IgD-negative memory B cell (primary cell): Measurements from ENCODE around the gene TRIM5. TPM values are rescaled to one million over a fixed set of nuclear protein-coding genes. Genes with fewer than 3 reads are reported as not detected.
"Not testable (repeated sequence)": the region's sequence is repeated elsewhere in the genome, so short reads cannot be mapped to it uniquely, and the experiment has no call there.

ENCODE experiments used
- H3K27ac Mint-ChIP-seq, 3 donors: one replicate each; pipeline ENCODE4 v1.8.0; 2020 to 2022; ENCODE audit warnings: mild to moderate bottlenecking in 3 of 3, mixed read lengths in 3 of 3, moderate library complexity in 1 of 3
- H3K27me3 Mint-ChIP-seq: one replicate; pipeline ENCODE4 v1.8.0; 2021; ENCODE audit warnings: mixed read lengths
- H3K36me3 Mint-ChIP-seq: one replicate; pipeline ENCODE4 v1.8.0; 2020; ENCODE audit warnings: mild to moderate bottlenecking, mixed read lengths
- H3K4me1 Mint-ChIP-seq, 3 donors: one replicate each; pipeline ENCODE4 v1.8.0; 2020 to 2022; ENCODE audit warnings: mixed read lengths in 3 of 3, mild to moderate bottlenecking in 1 of 3
- H3K4me3 Mint-ChIP-seq, 4 donors: one replicate each; pipeline ENCODE4 v1.8.0; 2020 to 2022; ENCODE audit warnings: mild to moderate bottlenecking in 4 of 4, mixed read lengths in 4 of 4, moderate library complexity in 3 of 4
- H3K9me3 Mint-ChIP-seq, 3 donors: one replicate each; pipeline ENCODE4 v1.8.0; 2020 to 2021; ENCODE audit warnings: mixed read lengths in 3 of 3, mild to moderate bottlenecking in 1 of 3
- polyA plus RNA-seq: library from polyadenylated mRNA; unstranded; fragments of 300-500 nt; fragmentation: Illumina TruSeq; gene quantifications from one replicate; pipeline ENCODE4 v1.2.3, GENCODE V29; 2021

Gene TRIM5, protein sequence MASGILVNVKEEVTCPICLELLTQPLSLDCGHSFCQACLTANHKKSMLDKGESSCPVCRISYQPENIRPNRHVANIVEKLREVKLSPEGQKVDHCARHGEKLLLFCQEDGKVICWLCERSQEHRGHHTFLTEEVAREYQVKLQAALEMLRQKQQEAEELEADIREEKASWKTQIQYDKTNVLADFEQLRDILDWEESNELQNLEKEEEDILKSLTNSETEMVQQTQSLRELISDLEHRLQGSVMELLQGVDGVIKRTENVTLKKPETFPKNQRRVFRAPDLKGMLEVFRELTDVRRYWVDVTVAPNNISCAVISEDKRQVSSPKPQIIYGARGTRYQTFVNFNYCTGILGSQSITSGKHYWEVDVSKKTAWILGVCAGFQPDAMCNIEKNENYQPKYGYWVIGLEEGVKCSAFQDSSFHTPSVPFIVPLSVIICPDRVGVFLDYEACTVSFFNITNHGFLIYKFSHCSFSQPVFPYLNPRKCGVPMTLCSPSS
- 4.5 TPM for polyA plus RNA-seq

DNA sequence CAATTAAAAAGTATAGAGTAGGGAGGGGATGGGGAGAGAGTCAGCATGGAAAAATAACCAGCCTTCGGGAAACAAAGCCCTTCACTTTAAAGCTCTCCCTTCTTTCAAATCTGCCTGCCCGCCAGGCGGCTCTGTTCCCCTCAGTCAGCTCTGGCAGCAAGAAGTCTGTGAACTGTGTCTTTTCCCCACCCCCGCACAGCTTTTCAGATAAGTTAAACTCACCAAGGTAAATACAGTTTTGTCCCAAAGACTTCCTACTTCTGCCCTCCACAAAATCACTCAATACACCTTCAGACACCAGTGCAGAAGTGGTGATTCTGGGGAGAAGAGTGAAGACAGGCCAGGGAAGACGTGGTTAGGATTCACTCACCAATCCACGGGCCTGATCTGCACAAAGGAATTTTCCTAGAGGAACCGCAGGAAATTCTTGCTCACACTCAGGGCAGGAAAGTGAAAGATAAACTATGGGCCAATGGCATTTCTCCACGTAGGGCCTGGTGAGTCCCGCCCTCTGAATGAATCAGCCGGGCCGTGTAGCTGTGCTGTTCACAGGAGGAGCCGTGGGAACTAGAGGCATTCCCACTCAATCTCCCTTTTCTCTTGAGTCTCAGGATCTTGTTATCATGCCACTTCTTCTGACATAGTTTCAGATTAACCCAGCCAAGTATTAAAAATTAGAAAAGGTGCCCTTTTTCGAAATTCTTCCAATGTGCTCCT is at the start of gene TRIM5:
TSS of gene TRIM5 (minus strand) at position 429 of the 717 bp plus-strand sequence. CDS start 4,897 bp downstream, outside the sequence.
- H3K4me3 Mint-ChIP-seq = peak within 1 kb of the TSS; percentile 89 to 97 (median 94)
- H3K36me3 Mint-ChIP-seq = peaks cover 1% of the 10 kb centered on the region
- no peaks in the 10 kb centered on the region for H3K27me3 Mint-ChIP-seq
- peak within 1 kb of the TSS; percentile 93 to 98 (median 95) for H3K27ac Mint-ChIP-seq
- peaks cover 38 to 49% (median 43%) of the 10 kb centered on the region in 3 donors for H3K4me1 Mint-ChIP-seq
- no peaks in the 10 kb centered on the region for H3K9me3 Mint-ChIP-seq

GRCh38 chr11:5727691-5728090 is 42.8 kb upstream of the TRIM5 start:
- no peak overlapping the region for H3K27ac Mint-ChIP-seq
- no peak overlapping the region for H3K4me3 Mint-ChIP-seq
- peaks cover 7% of the 10 kb centered on the region for H3K27me3 Mint-ChIP-seq
- peaks cover 2% of the 10 kb centered on the region for H3K36me3 Mint-ChIP-seq
- peaks cover 0 to 2% (median 0%) of the 10 kb centered on the region in 3 donors for H3K4me1 Mint-ChIP-seq
- no peaks in the 10 kb centered on the region for H3K9me3 Mint-ChIP-seq

DNA sequence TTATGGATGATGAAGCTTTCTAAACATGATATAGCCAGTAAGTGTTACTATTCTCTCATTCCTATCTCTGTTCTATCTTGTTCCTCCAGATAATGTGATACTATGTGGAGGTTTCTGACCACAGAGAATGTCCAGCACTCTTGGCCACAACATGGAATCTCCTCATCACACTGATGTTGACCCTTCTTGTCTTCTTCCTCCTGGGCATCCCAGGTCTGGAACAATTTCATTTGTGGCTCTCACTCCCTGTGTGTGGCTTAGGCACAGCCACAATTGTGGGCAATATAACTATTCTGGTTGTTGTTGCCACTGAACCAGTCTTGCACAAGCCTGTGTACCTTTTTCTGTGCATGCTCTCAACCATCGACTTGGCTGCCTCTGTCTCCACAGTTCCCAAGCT is 41.5 kb upstream of the TRIM5 start:
- H3K9me3 Mint-ChIP-seq = no peaks in the 10 kb centered on the region
- no peak overlapping the region for H3K27ac Mint-ChIP-seq
- peaks cover 7% of the 10 kb centered on the region for H3K27me3 Mint-ChIP-seq
- H3K4me3 Mint-ChIP-seq = no peak overlapping the region
- peaks cover 2% of the 10 kb centered on the region for H3K36me3 Mint-ChIP-seq
- peaks cover 0 to 2% (median 0%) of the 10 kb centered on the region in 3 donors for H3K4me1 Mint-ChIP-seq

- Mint-ChIP-seq H3K27me3 (peaks cover 3% of the 10 kb centered on the region), H3K9me3 (peaks cover 0 to 5% (median 0%) of the 10 kb centered on the region in 3 donors), H3K4me1 (peaks cover 0 to 3% (median 0%) of the 10 kb centered on the region in 3 donors), H3K36me3 (peaks cover 7% of the 10 kb centered on the region), H3K27ac (no peak overlapping the region), H3K4me3 (no peak overlapping the region)
These were observed 37.7 kb upstream of the TRIM5 start for GRCh38 chr11:5722622-5723021.

GRCh38 chr11:5719703-5720495 is 35.0 kb upstream of the TRIM5 start:
- Mint-ChIP-seq H3K9me3 (peaks cover 0 to 5% (median 2%) of the 10 kb centered on the region in 3 donors), H3K27me3 (no peaks in the 10 kb centered on the region), H3K27ac (peak overlapping the region in 1 of 3 donors; percentile 78), H3K4me1 (peaks cover 0 to 2% (median 0%) of the 10 kb centered on the region in 3 donors), H3K4me3 (no peak overlapping the region), H3K36me3 (peaks cover 8% of the 10 kb centered on the region)

- not testable (repeated sequence) for H3K4me1 Mint-ChIP-seq, H3K9me3 Mint-ChIP-seq, H3K36me3 Mint-ChIP-seq, H3K27me3 Mint-ChIP-seq, H3K27ac Mint-ChIP-seq, H3K4me3 Mint-ChIP-seq
These were observed 31.6 kb upstream of the TRIM5 start for GRCh38 chr11:5716518-5716917.

DNA sequence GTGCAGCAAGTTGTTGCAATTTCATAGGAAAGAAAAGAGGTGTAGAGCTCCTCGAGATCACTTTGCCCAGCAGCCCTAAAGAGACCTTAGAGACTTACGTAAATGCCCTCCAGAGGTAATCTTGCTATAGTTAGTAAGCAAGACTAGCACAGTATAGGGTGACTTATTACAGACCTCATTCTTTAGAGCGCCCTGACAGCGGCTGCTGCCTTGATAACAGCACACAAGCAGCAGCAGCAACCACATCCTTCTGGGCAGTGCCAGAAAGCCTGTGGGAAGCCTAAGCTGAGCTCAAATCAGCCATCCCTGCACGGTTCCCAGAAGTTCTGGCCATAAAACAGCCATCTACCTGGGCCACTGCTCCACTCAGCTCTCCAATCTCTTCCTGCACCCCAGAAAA is 28.8 kb upstream of the TRIM5 start:
- Mint-ChIP-seq H3K9me3 (peaks cover 0 to 2% (median 0%) of the 10 kb centered on the region in 3 donors), H3K27me3 (no peaks in the 10 kb centered on the region), H3K4me1 (peaks cover 0 to 5% (median 2%) of the 10 kb centered on the region in 3 donors), H3K36me3 (peaks cover 3% of the 10 kb centered on the region), H3K4me3 (no peak overlapping the region), H3K27ac (no peak overlapping the region)

DNA sequence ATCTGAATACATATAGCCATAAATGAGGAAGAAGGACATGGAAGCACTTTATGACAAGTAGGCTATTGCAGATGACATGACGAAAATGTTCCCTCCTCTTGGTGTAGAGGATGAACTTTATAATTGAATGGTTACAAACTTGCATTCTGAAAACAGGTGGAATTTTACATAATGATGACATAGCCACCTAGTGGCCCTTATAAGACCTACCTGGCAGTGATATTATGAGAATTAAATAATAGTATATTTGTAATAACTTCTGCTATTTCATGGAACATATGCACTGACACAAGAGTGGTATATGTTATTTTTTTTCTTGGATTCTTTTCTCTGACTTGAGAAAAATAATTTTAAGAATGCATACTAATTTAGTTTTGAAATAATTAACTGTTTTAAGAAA is 27.6 kb upstream of the TRIM5 start:
- no peaks in the 10 kb centered on the region for H3K27me3 Mint-ChIP-seq
- peak overlapping the region in 1 of 3 donors; percentile 53 for H3K27ac Mint-ChIP-seq
- peaks cover 3% of the 10 kb centered on the region for H3K36me3 Mint-ChIP-seq
- peaks cover 0 to 2% (median 0%) of the 10 kb centered on the region in 3 donors for H3K9me3 Mint-ChIP-seq
- H3K4me1 Mint-ChIP-seq = peaks cover 0 to 5% (median 2%) of the 10 kb centered on the region in 3 donors
- no peak overlapping the region for H3K4me3 Mint-ChIP-seq

- H3K27ac Mint-ChIP-seq = peak overlapping the region in 1 of 3 donors; percentile 4
- no peak overlapping the region for H3K4me3 Mint-ChIP-seq
- peaks cover 4% of the 10 kb centered on the region for H3K36me3 Mint-ChIP-seq
- peaks cover 0 to 1% (median 0%) of the 10 kb centered on the region in 3 donors for H3K9me3 Mint-ChIP-seq
- H3K4me1 Mint-ChIP-seq = peaks cover 17 to 23% (median 18%) of the 10 kb centered on the region in 3 donors
- no peaks in the 10 kb centered on the region for H3K27me3 Mint-ChIP-seq
These were observed 20.8 kb upstream of the TRIM5 start for GRCh38 chr11:5705688-5706087.

DNA sequence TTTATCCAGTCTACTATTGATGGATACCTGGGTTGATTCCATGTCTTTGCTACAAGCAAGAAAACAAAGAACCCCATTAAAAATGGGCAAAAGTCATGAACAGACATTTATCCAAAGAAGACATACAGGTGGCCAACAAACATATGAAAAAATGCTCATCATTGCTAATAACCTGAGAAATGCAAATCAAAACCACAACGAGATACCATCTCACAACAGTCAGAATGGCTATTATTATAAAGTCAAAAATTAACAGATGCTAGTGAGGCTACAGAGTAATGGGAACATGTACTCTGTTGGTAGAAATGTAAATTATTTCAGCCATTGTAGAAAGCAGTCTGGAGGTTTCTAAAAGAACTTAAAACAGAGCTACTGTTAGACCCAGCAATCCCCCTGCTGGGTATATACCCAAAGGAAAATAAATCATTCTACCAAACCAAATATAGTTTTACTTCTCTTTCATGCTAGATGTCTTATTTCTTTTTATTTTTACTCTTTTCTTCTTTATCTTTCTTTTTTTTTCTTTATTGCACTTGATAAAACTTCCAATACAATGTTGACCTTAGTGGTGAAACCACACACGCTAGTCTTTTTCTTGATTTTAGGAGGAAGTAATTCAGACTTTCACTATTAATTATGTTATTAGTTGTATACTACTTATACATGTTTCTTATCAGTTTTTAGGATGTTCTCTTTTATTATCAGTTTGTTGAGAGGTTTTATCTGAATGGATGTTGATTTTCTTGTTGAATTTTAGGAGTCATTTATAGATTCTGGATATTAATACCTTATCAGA is 19.1 kb upstream of the TRIM5 start:
- H3K36me3 Mint-ChIP-seq = peaks cover 6% of the 10 kb centered on the region
- H3K4me3 Mint-ChIP-seq = peak overlapping the region in 3 of 4 donors; percentile 48 to 77 (median 63)
- H3K4me1 Mint-ChIP-seq = peaks cover 22 to 27% (median 27%) of the 10 kb centered on the region in 3 donors
- no peaks in the 10 kb centered on the region for H3K27me3 Mint-ChIP-seq
- H3K9me3 Mint-ChIP-seq = peaks cover 0 to 1% (median 0%) of the 10 kb centered on the region in 3 donors
- peak overlapping the region in 1 of 3 donors; percentile 53 for H3K27ac Mint-ChIP-seq

DNA sequence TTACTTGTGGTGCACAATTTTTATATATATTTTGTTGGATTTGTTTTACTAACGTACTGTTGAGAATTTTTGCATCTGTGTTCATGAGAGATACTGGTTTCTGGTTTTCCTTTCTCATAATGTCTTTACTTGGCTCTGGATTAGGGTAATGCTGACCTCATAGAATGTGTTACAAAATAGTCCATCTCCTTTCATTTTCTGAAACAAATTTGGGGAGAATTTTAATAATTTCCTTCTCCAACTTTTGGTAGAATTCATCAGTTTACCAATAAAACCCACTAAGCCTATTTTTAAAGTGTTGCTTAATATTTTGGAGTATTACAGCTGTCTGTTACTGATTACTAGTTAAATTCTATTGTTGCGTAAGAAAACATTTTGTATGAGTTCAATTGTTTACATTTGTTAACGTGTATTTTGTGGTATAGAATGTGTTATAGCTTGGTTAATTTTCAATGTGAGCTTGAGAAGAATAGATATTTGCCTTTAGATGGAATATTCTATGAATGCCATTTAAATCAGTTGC is 16.2 kb upstream of the TRIM5 start:
- Mint-ChIP-seq H3K27me3 (no peaks in the 10 kb centered on the region), H3K36me3 (peaks cover 8% of the 10 kb centered on the region), H3K4me3 (peak overlapping the region in 3 of 4 donors; percentile 52 to 78 (median 59)), H3K4me1 (peaks cover 31 to 35% (median 32%) of the 10 kb centered on the region in 3 donors), H3K27ac (peak overlapping the region in 2 of 3 donors; percentile 77 to 89), H3K9me3 (peaks cover 0 to 1% (median 0%) of the 10 kb centered on the region in 3 donors)

DNA sequence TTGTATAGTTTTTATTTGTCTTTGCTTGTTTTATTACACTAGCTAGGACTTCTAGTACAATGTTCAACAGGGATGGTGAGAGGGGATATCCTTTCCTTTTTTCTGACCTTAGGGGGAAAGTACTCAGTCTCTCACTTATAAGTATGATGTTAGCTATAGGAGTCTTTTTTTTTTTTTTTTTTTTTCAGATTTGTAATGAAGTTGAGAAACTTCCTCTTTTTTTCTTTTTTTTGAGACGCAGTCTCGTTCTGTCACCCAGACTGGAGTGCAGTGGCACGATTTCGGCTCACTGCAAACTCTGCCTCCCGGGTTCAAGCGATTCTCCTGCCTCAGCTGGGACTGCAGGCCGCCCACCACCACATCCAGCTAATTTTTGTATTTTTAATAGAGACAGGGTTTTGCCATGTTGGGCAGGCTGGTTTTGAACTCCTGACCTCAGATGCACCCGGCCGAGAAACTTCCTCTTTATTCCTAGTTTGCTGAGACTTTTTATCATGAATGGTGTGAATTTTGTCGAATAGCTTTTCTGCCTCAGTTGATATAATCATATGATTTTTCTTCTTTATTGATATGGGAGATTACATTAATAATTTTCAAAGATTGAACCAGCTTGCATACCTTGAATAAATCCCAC is 15.7 kb upstream of the TRIM5 start:
- Mint-ChIP-seq H3K9me3 (peaks cover 0 to 1% (median 0%) of the 10 kb centered on the region in 3 donors), H3K27me3 (no peaks in the 10 kb centered on the region), H3K4me1 (peaks cover 29 to 36% (median 33%) of the 10 kb centered on the region in 3 donors), H3K36me3 (peaks cover 8% of the 10 kb centered on the region), H3K27ac (peak overlapping the region; percentile 48 to 89 (median 77)), H3K4me3 (peak overlapping the region; percentile 59 to 93 (median 83))

DNA sequence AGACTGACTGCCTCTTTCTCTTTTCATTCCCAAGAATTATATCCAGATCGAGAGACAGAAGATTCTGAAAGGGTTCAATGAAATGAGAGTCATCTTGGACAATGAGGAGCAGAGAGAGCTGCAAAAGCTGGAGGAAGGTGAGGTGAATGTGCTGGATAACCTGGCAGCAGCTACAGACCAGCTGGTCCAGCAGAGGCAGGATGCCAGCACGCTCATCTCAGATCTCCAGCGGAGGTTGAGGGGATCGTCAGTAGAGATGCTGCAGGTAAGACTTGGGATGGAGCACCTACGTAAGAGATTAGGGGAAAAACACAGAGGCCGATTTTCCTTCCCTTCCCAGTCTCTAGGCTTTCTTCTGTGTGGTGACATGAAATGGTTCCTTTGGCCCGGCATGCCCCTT is 13.4 kb upstream of the TRIM5 start:
- Mint-ChIP-seq H3K36me3 (peaks cover 5% of the 10 kb centered on the region), H3K27me3 (no peaks in the 10 kb centered on the region), H3K4me3 (peak overlapping the region in 1 of 4 donors; percentile 25), H3K27ac (peak overlapping the region in 2 of 3 donors; percentile 45 to 73), H3K9me3 (no peaks in the 10 kb centered on the region), H3K4me1 (peaks cover 33 to 39% (median 38%) of the 10 kb centered on the region in 3 donors)
